WTC11 (cell line): Measurements from ENCODE around the gene NAA80. TPM values are rescaled to one million over a fixed set of nuclear protein-coding genes. Genes with fewer than 3 reads are reported as not detected.
A peak's percentile ranks its signal among the peaks of the same experiment; 100 is the strongest.

Experiments
- CREB1 ChIP-seq: sonication (generic); formaldehyde crosslinking; IDR thresholded peaks from 2 replicates; pipeline ENCODE4 v1.8.0; 2023; ENCODE audit warnings: mild to moderate bottlenecking, missing genetic modification reagents
- CREM ChIP-seq: sonication (generic); formaldehyde crosslinking; IDR thresholded peaks from 2 replicates; pipeline ENCODE4 v1.8.1; 2022; ENCODE audit warnings: mild to moderate bottlenecking, missing genetic modification reagents, moderate library complexity
- CTCF ChIP-seq: fragments of 200-600 bp; IDR thresholded peaks from 2 replicates; pipeline ENCODE4 v1.8.0; 2022; ENCODE audit warnings: antibody characterized with exemption
- EMX1 ChIP-seq: fragments of 250-450 bp; sonication (Bioruptor Pico); IDR thresholded peaks from 2 replicates; pipeline ENCODE4 v1.8.0; 2021; ENCODE audit warnings: mild to moderate bottlenecking
- FOXP1 ChIP-seq: sonication (generic); formaldehyde crosslinking; IDR thresholded peaks from 2 replicates; pipeline ENCODE4 v1.8.0; 2022; ENCODE audit warnings: missing genetic modification reagents, mild to moderate bottlenecking, moderate library complexity, borderline replicate concordance
- GABPB1 ChIP-seq: sonication (generic); formaldehyde crosslinking; IDR thresholded peaks from 2 replicates; pipeline ENCODE4 v1.8.1; 2023; ENCODE audit warnings: mild to moderate bottlenecking, missing genetic modification reagents
- GRHL2 ChIP-seq: fragments of 250-450 bp; sonication (Bioruptor Pico); IDR thresholded peaks from 2 replicates; pipeline ENCODE4 v1.8.0; 2022; ENCODE audit warnings: mild to moderate bottlenecking, moderate library complexity; ENCODE audit not compliant: insufficient replicate concordance, severe bottlenecking
- GTF2I ChIP-seq: fragments of 250-450 bp; sonication (Bioruptor Pico); conservative IDR thresholded peaks from 2 replicates; pipeline ENCODE4 v1.4.0; 2021; ENCODE audit warnings: mild to moderate bottlenecking
- IRF1 ChIP-seq: sonication (generic); formaldehyde crosslinking; IDR thresholded peaks from 2 replicates; pipeline ENCODE4 v1.8.0; 2023; ENCODE audit warnings: missing genetic modification reagents
- KAT7 ChIP-seq: sonication (generic); formaldehyde crosslinking; IDR thresholded peaks from 2 replicates; pipeline ENCODE4 v1.8.1; 2023; ENCODE audit warnings: missing genetic modification reagents, mild to moderate bottlenecking, borderline replicate concordance
- NFYB ChIP-seq: sonication (generic); formaldehyde crosslinking; conservative IDR thresholded peaks from 2 replicates; pipeline ENCODE4 v1.8.0; 2022; ENCODE audit warnings: low read depth, missing genetic modification reagents
- PREB ChIP-seq: sonication (generic); formaldehyde crosslinking; IDR thresholded peaks from 2 replicates; pipeline ENCODE4 v1.8.1; 2022; ENCODE audit warnings: mild to moderate bottlenecking, missing genetic modification reagents, moderate library complexity, borderline replicate concordance
- RORB ChIP-seq: fragments of 250-450 bp; sonication (Bioruptor Pico); IDR thresholded peaks from 2 replicates; pipeline ENCODE4 v1.9.0; 2021; ENCODE audit warnings: mild to moderate bottlenecking
- SOX15 ChIP-seq: fragments of 250-450 bp; sonication (Bioruptor Pico); IDR thresholded peaks from 2 replicates; pipeline ENCODE4 v1.9.0; 2021; ENCODE audit warnings: mild to moderate bottlenecking
- TCF7 ChIP-seq: sonication (generic); formaldehyde crosslinking; IDR thresholded peaks from 2 replicates; pipeline ENCODE4 v1.8.0; 2022; ENCODE audit warnings: mild to moderate bottlenecking, low read depth, missing genetic modification reagents, moderate library complexity
- ZBTB21 ChIP-seq: sonication (generic); formaldehyde crosslinking; IDR thresholded peaks from 2 replicates; pipeline ENCODE4 v1.8.1; 2023; ENCODE audit warnings: mild to moderate bottlenecking, missing genetic modification reagents, borderline replicate concordance
- ZBTB43 ChIP-seq: sonication (generic); formaldehyde crosslinking; IDR thresholded peaks from 2 replicates; pipeline ENCODE4 v1.8.1; 2023; ENCODE audit warnings: mild to moderate bottlenecking, missing genetic modification reagents
- ZNF121 ChIP-seq: sonication (generic); formaldehyde crosslinking; IDR thresholded peaks from 2 replicates; pipeline ENCODE4 v1.8.0; 2023; ENCODE audit warnings: missing genetic modification reagents
- ZNF138 ChIP-seq: sonication (generic); formaldehyde crosslinking; conservative IDR thresholded peaks from 2 replicates; pipeline ENCODE4 v1.8.1; 2022; ENCODE audit warnings: mild to moderate bottlenecking, moderate library complexity, missing genetic modification reagents
- ZNF317 ChIP-seq: sonication (generic); formaldehyde crosslinking; IDR thresholded peaks from 2 replicates; pipeline ENCODE4 v1.8.1; 2023; ENCODE audit warnings: low read depth, mild to moderate bottlenecking, moderate library complexity, missing genetic modification reagents, borderline replicate concordance
- ZNF423 ChIP-seq: fragments of 250-450 bp; sonication (Bioruptor Pico); IDR thresholded peaks from 2 replicates; pipeline ENCODE4 v2.1.2; 2022; ENCODE audit warnings: mild to moderate bottlenecking, moderate library complexity
- total RNA-seq: library from RNA; stranded (reverse); gene quantifications from 3 replicates; pipeline ENCODE4 v1.2.3, GENCODE V29; 2021
- TF ChIP-seq, protein P1 (sequence below): fragments of 250-450 bp; sonication (Bioruptor Pico); IDR thresholded peaks from 2 replicates; pipeline ENCODE4 v1.9.0; 2021; ENCODE audit warnings: mild to moderate bottlenecking, borderline replicate concordance
- TF ChIP-seq, protein P2 (sequence below): fragments of 250-450 bp; sonication (Bioruptor Pico); IDR thresholded peaks from 2 replicates; pipeline ENCODE4 v2.1.2; 2022; ENCODE audit warnings: mild to moderate bottlenecking, moderate library complexity
- TF ChIP-seq, protein P3 (sequence below): sonication (generic); formaldehyde crosslinking; IDR thresholded peaks from 2 replicates; pipeline ENCODE4 v1.8.0; 2022; ENCODE audit warnings: mild to moderate bottlenecking, missing genetic modification reagents
- TF ChIP-seq, protein P4 (sequence below): sonication (generic); formaldehyde crosslinking; IDR thresholded peaks from 2 replicates; pipeline ENCODE4 v1.8.1; 2023; ENCODE audit warnings: mild to moderate bottlenecking, missing genetic modification reagents, moderate library complexity

Gene NAA80
- total RNA-seq, 1 experiment from 2014 or later: 17.3 TPM

GRCh38 chr3:50327943-50328691, 28.9 kb upstream of the NAA80 start, which contains the start of gene TUSC2 (continued):
- TF ChIP-seq, protein P1, sequence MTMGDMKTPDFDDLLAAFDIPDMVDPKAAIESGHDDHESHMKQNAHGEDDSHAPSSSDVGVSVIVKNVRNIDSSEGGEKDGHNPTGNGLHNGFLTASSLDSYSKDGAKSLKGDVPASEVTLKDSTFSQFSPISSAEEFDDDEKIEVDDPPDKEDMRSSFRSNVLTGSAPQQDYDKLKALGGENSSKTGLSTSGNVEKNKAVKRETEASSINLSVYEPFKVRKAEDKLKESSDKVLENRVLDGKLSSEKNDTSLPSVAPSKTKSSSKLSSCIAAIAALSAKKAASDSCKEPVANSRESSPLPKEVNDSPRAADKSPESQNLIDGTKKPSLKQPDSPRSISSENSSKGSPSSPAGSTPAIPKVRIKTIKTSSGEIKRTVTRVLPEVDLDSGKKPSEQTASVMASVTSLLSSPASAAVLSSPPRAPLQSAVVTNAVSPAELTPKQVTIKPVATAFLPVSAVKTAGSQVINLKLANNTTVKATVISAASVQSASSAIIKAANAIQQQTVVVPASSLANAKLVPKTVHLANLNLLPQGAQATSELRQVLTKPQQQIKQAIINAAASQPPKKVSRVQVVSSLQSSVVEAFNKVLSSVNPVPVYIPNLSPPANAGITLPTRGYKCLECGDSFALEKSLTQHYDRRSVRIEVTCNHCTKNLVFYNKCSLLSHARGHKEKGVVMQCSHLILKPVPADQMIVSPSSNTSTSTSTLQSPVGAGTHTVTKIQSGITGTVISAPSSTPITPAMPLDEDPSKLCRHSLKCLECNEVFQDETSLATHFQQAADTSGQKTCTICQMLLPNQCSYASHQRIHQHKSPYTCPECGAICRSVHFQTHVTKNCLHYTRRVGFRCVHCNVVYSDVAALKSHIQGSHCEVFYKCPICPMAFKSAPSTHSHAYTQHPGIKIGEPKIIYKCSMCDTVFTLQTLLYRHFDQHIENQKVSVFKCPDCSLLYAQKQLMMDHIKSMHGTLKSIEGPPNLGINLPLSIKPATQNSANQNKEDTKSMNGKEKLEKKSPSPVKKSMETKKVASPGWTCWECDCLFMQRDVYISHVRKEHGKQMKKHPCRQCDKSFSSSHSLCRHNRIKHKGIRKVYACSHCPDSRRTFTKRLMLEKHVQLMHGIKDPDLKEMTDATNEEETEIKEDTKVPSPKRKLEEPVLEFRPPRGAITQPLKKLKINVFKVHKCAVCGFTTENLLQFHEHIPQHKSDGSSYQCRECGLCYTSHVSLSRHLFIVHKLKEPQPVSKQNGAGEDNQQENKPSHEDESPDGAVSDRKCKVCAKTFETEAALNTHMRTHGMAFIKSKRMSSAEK (CRISPR knock-in tag): no peak
- TF ChIP-seq EMX1 (CRISPR knock-in tag) (no peak), ZBTB43 (no peak; the same call in 1 of the 2 replicates), FOXP1 (CRISPR knock-in tag) (no peak), ZNF423 (CRISPR knock-in tag) (no peak), SOX15 (CRISPR knock-in tag) (no peak), PREB (CRISPR knock-in tag) (no peak), CREM (CRISPR knock-in tag) (peak; percentile 89; the same call in 1 of the 2 replicates), KAT7 (CRISPR knock-in tag) (no peak), IRF1 (CRISPR knock-in tag) (no peak), ZBTB21 (peak; percentile 78; the same call in 1 of the 2 replicates), ZNF121 (peak; percentile 67), NFYB (peak; percentile 97), RORB (no peak), CREB1 (no peak), GRHL2 (no peak), GABPB1 (CRISPR knock-in tag) (peak; percentile 73), ZNF317 (CRISPR knock-in tag) (no peak), GTF2I (CRISPR knock-in tag) (no peak), ZNF138 (CRISPR knock-in tag) (peak; percentile 78; the same call in 1 of the 2 replicates), CTCF (no peak), TCF7 (CRISPR knock-in tag) (no peak)
- TF ChIP-seq, protein P2, sequence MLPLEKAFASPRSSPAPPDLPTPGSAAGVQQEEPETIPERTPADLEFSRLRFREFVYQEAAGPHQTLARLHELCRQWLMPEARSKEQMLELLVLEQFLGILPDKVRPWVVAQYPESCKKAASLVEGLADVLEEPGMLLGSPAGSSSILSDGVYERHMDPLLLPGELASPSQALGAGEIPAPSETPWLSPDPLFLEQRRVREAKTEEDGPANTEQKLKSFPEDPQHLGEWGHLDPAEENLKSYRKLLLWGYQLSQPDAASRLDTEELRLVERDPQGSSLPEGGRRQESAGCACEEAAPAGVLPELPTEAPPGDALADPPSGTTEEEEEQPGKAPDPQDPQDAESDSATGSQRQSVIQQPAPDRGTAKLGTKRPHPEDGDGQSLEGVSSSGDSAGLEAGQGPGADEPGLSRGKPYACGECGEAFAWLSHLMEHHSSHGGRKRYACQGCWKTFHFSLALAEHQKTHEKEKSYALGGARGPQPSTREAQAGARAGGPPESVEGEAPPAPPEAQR (CRISPR knock-in tag): no peak
- TF ChIP-seq, protein P3, sequence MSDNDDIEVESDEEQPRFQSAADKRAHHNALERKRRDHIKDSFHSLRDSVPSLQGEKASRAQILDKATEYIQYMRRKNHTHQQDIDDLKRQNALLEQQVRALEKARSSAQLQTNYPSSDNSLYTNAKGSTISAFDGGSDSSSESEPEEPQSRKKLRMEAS (CRISPR knock-in tag): 0 out of 2 replicates have a peak, but pooled peaks have one; percentile 15
- TF ChIP-seq, protein P4, sequence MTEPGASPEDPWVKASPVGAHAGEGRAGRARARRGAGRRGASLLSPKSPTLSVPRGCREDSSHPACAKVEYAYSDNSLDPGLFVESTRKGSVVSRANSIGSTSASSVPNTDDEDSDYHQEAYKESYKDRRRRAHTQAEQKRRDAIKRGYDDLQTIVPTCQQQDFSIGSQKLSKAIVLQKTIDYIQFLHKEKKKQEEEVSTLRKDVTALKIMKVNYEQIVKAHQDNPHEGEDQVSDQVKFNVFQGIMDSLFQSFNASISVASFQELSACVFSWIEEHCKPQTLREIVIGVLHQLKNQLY (CRISPR knock-in tag): 0 out of 2 replicates have a peak, but pooled peaks have one; percentile 16
